Measurements from ENCODE around the gene HYAL2. TPM values are rescaled to one million over a fixed set of nuclear protein-coding genes. Genes with fewer than 3 reads are reported as not detected.

Gene HYAL2
- total RNA-seq, 1 donor from 2014 or later, result 16.3 TPM

- intact Hi-C loops (cut with micrococcal nuclease), result no loop called here
- H3K4me3 Mint-ChIP-seq, result no peak overlapping the region
- H3K27me3 Mint-ChIP-seq, result no peaks in the 10 kb centered on the region
- H3K4me1 Mint-ChIP-seq, result peaks cover 29% of the 10 kb centered on the region
- H3K9me3 Mint-ChIP-seq, result no peaks in the 10 kb centered on the region
- DNase-seq, result no peak
- H3K27ac Mint-ChIP-seq, result no peak overlapping the region
- peaks cover 48% of the 10 kb centered on the region for H3K36me3 Mint-ChIP-seq (ENCODE audit: low read depth)
These were observed 7.8 kb upstream of the HYAL2 start for GRCh38 chr3:50330330-50330729.

DNA sequence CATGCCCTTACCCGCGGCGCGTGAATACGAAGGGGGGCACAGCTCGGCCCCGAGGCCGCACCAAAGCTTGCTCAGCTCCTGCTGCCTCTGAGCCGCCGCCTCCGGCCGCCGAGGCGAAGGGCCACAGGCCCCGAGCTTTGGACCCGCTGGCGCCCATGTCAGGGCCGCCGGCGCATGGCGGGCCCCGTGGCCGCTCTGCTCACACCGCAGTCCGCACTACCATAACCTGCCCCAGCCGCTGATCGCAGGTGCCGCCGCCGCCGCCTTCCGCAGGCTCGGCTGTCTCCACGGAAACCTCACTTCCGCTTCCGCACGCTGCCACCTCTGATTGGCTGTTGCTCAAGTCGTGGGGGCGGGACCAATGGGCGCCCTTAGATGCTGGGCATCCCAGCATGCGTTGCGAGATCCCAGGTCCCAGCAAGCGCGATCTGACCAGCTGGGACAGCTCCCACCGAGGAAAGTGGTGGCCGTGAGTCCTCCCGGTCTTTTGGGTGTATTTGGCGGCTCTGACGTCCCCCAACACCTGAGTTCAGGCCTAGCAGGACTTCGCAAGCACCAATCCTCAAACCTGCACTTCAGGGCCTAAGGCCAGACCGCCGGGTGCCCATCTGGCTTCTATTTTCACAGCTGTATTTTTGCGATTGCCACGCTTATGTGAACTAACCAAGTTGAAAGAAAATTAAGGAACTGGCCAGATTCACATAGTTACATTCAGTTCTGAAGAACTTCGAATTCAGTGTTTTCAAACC is 5.6 kb upstream of the HYAL2 start, which contains the start of gene TUSC2:
Gene TUSC2 (minus strand): TSS at position 281 of the 749 bp plus-strand sequence. CDS start 124 bp downstream, at position 157.
- intact Hi-C loops (cut with micrococcal nuclease), result loop anchor here (1.0 to 10.0 kb wide), 3 partner anchors 9 to 1853 kb away; partner anchors contain the start of gene IFRD2
- Mint-ChIP-seq H3K9me3 (no peaks in the 10 kb centered on the region), H3K27ac (peak within 1 kb of the TSS; percentile 77), H3K36me3 (ENCODE audit: low read depth) (peaks cover 40% of the 10 kb centered on the region), H3K27me3 (no peaks in the 10 kb centered on the region), H3K4me1 (peaks cover 16% of the 10 kb centered on the region), H3K4me3 (peak within 1 kb of the TSS; percentile 84)
- DNase-seq, result peak; percentile 99

- no peaks in the 10 kb centered on the region for H3K27me3 Mint-ChIP-seq
- intact Hi-C loops (cut with micrococcal nuclease), result loop anchor here (10.0 kb wide), 1 partner anchor 1852 kb away; no protein-coding TSS in a partner anchor
- H3K4me1 Mint-ChIP-seq, result peaks cover 17% of the 10 kb centered on the region
- H3K4me3 Mint-ChIP-seq, result peak overlapping the region; percentile 84
- H3K36me3 Mint-ChIP-seq (ENCODE audit: low read depth), result peaks cover 38% of the 10 kb centered on the region
- DNase-seq, result peak; percentile 60
- H3K9me3 Mint-ChIP-seq, result no peaks in the 10 kb centered on the region
- peak overlapping the region; percentile 75 for H3K27ac Mint-ChIP-seq
These were observed 4.6 kb upstream of the HYAL2 start for GRCh38 chr3:50327129-50327528.

- intact Hi-C loops (cut with micrococcal nuclease), result loop anchor here (10.0 kb wide), 1 partner anchor 1851 kb away; no protein-coding TSS in a partner anchor
- Mint-ChIP-seq H3K27me3 (no peaks in the 10 kb centered on the region), H3K4me3 (peak overlapping the region; percentile 84), H3K27ac (no peak overlapping the region), H3K9me3 (no peaks in the 10 kb centered on the region), H3K36me3 (ENCODE audit: low read depth) (peaks cover 31% of the 10 kb centered on the region), H3K4me1 (peaks cover 17% of the 10 kb centered on the region)
- DNase-seq, result peak; percentile 57
These were observed 3.6 kb upstream of the HYAL2 start for GRCh38 chr3:50326182-50326541.

DNA sequence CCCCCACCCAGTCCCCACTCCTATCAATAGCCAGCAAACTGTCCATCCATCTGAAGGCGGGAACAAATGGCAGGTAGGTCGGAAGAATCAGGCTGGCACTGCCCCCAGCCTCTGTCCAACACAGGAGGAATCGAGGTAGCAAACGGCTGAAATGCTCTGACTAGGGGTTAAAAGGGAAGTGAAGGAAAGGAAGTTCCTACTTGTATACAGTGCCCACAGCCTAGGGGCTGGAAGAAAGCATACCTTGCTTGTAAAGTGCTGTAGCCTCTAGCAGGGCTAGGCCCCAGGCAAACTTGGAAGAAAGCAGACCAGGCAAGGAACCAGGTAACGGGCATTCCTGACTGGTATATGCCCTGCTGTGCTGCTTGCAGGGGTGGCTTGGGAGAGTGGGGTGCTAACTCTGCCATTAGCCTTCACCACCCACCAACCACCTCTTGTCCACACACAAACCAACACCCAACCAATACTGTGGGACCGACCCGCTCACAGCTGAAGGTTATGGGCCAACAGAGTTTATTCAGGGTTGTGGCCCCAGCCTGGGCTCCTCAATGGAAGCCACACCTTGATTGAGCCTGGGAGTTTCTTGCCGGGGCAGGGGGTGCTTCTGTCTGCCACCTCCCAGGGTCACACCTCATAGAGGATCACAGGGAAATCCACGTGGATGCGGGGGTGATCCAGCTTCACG is 3.1 kb upstream of the HYAL2 start:
- Mint-ChIP-seq H3K27me3 (no peaks in the 10 kb centered on the region), H3K4me3 (no peak overlapping the region), H3K4me1 (peaks cover 18% of the 10 kb centered on the region), H3K36me3 (ENCODE audit: low read depth) (peaks cover 26% of the 10 kb centered on the region), H3K27ac (no peak overlapping the region), H3K9me3 (no peaks in the 10 kb centered on the region)
- no peak for DNase-seq
- intact Hi-C loops (cut with micrococcal nuclease), result loop anchor here (2.0 to 10.0 kb wide), 2 partner anchors 133 to 1851 kb away; no protein-coding TSS in a partner anchor

- no peak for DNase-seq
- no peaks in the 10 kb centered on the region for H3K9me3 Mint-ChIP-seq
- H3K27ac Mint-ChIP-seq, result no peak overlapping the region
- H3K27me3 Mint-ChIP-seq, result no peaks in the 10 kb centered on the region
- H3K4me1 Mint-ChIP-seq, result peaks cover 23% of the 10 kb centered on the region
- intact Hi-C loops (cut with micrococcal nuclease), result loop anchor here (2.0 to 10.0 kb wide), 2 partner anchors 132 to 1850 kb away; no protein-coding TSS in a partner anchor
- peaks cover 20% of the 10 kb centered on the region for H3K36me3 Mint-ChIP-seq (ENCODE audit: low read depth)
- no peak overlapping the region for H3K4me3 Mint-ChIP-seq
These were observed 2.6 kb upstream of the HYAL2 start for GRCh38 chr3:50325113-50325480.

GRCh38 chr3:50324351-50325112 is 2.0 kb upstream of the HYAL2 start:
- Mint-ChIP-seq H3K36me3 (ENCODE audit: low read depth) (peaks cover 16% of the 10 kb centered on the region), H3K27me3 (no peaks in the 10 kb centered on the region), H3K4me1 (peaks cover 26% of the 10 kb centered on the region), H3K27ac (peak overlapping the region; percentile 28), H3K9me3 (no peaks in the 10 kb centered on the region), H3K4me3 (no peak overlapping the region)
- intact Hi-C loops (cut with micrococcal nuclease), result loop anchor here (2.0 to 10.0 kb wide), 2 partner anchors 132 to 1850 kb away; no protein-coding TSS in a partner anchor
- peak; percentile 90 for DNase-seq

DNA sequence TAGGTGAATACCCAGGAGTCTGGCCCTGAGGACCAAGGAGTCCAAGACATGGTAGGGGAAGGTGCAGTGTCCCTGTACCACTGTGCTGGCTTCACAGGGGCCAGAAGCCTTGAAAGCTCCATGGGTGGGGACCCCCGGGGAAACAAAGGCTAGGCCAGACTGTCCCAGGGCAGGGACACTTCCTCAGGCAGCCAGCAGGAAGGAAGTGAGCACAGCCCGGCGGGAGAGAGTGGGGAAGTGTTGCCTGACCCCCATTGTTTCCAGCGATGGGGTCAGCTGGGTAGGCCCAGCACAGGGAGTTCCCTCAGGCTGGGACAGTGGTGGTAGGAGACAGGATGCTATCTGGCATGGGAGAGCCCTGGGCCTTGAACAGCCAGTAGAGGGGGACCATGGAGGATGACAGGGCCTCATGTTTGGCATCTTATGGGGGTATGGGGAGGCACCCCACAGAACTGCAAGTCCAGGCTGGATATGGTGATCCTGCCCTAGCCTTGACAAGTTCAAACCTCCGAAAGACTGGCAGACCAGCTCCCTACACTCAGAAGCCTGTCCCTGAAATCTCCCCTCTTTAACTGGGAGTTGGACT is 1.2 kb upstream of the HYAL2 start:
- Mint-ChIP-seq H3K4me3 (no peak overlapping the region), H3K4me1 (peaks cover 30% of the 10 kb centered on the region), H3K36me3 (ENCODE audit: low read depth) (peaks cover 17% of the 10 kb centered on the region), H3K27ac (peak overlapping the region; percentile 7), H3K27me3 (no peaks in the 10 kb centered on the region), H3K9me3 (no peaks in the 10 kb centered on the region)
- intact Hi-C loops (cut with micrococcal nuclease), result loop anchor here (2.0 to 10.0 kb wide), 2 partner anchors 131 to 1849 kb away; no protein-coding TSS in a partner anchor
- no peak for DNase-seq

- intact Hi-C loops (cut with micrococcal nuclease), result loop anchor here (10.0 kb wide), 1 partner anchor 1848 kb away; no protein-coding TSS in a partner anchor
- Mint-ChIP-seq H3K27me3 (no peaks in the 10 kb centered on the region), H3K36me3 (ENCODE audit: low read depth) (peaks cover 17% of the 10 kb centered on the region), H3K9me3 (no peaks in the 10 kb centered on the region), H3K4me1 (peaks cover 28% of the 10 kb centered on the region), H3K27ac (no peak overlapping the region), H3K4me3 (no peak overlapping the region)
- DNase-seq, result no peak
These were observed 601 bp upstream of the HYAL2 start for GRCh38 chr3:50323092-50323600.

- peak overlapping the region; percentile 86 for H3K4me3 Mint-ChIP-seq
These were observed 495 bp downstream of the HYAL2 start for GRCh38 chr3:50322115-50322385.

DNA sequence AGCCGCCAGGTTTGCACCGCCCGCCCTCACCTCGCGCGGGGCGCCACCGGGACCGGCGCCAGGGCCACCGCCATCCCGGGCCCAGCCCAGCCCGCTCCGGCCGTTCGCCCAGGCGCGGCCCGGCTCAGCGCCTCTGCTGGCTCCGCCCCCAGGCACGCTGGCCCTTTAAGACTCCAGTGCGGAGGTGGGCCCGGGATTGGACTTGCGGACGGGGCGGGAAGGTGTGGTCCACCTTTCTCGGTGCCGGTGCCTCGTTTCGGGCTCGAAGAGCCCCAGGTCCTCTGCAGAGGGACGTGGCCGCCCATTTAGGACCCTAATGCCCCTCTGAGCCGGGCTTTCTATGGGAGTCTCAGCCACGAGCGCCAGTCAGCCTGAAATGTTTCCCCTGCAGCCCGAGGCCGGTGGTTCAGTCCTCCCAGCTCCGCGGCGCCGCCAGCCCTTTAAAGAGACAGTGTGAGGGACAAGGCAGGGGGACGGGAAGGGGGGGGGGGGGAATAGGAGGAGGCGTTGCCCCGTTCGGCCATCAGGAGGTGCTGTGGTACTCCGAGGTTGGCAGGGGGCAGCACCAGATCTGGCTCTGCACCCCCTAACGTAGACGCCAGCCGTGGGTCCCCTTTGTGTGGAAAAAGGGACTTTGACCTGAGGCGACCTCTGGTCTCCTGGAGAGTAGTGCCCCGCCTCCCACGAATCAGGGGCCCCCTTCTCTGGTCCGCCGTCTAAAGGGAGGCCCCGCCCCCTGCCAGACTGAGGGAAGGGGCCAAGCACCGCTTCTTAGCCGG is 1.0 kb downstream of the HYAL2 start:
- Mint-ChIP-seq H3K9me3 (no peaks in the 10 kb centered on the region), H3K4me3 (peak overlapping the region; percentile 88), H3K4me1 (peaks cover 27% of the 10 kb centered on the region), H3K27me3 (no peaks in the 10 kb centered on the region), H3K36me3 (ENCODE audit: low read depth) (peaks cover 21% of the 10 kb centered on the region), H3K27ac (peak overlapping the region; percentile 92)
- peak; percentile 96 for DNase-seq
- intact Hi-C loops (cut with micrococcal nuclease), result loop anchor here (1.0 to 10.0 kb wide), 4 partner anchors 16 to 1847 kb away; partner anchors contain the start of genes HYAL3 and NAA80

More at GRCh38 chr3:50322115-50322385, 495 bp downstream of the HYAL2 start:
- no peak for DNase-seq
- Mint-ChIP-seq H3K36me3 (ENCODE audit: low read depth) (peaks cover 18% of the 10 kb centered on the region), H3K4me1 (peaks cover 27% of the 10 kb centered on the region), H3K27ac (no peak overlapping the region), H3K27me3 (no peaks in the 10 kb centered on the region), H3K9me3 (no peaks in the 10 kb centered on the region)
- intact Hi-C loops (cut with micrococcal nuclease), result loop anchor here (10.0 kb wide), 1 partner anchor 1847 kb away; no protein-coding TSS in a partner anchor

- Mint-ChIP-seq H3K27ac (peak overlapping the region; percentile 86), H3K27me3 (no peaks in the 10 kb centered on the region), H3K4me1 (peaks cover 29% of the 10 kb centered on the region), H3K4me3 (peak overlapping the region; percentile 88), H3K9me3 (no peaks in the 10 kb centered on the region), H3K36me3 (ENCODE audit: low read depth) (peaks cover 24% of the 10 kb centered on the region)
- intact Hi-C loops (cut with micrococcal nuclease), result loop anchor here (1.0 to 10.0 kb wide), 4 partner anchors 16 to 1846 kb away; partner anchors contain the start of genes HYAL3 and NAA80
- DNase-seq, result peak; percentile 93
These were observed 1.7 kb downstream of the HYAL2 start for GRCh38 chr3:50320853-50321335.
